ENCODE data around the gene TACR1.
"Not testable (repeated sequence)": the region's sequence is repeated elsewhere in the genome, so short reads cannot be mapped to it uniquely, and the experiment has no call there.

The TACR1 gene

GRCh38 chr2:75233965-75234364 is 34.6 kb upstream of the TACR1 start:
- no peak for DNase-seq (ENCODE audit: extremely low read depth, low read depth)
- TF ChIP-seq, protein P1, sequence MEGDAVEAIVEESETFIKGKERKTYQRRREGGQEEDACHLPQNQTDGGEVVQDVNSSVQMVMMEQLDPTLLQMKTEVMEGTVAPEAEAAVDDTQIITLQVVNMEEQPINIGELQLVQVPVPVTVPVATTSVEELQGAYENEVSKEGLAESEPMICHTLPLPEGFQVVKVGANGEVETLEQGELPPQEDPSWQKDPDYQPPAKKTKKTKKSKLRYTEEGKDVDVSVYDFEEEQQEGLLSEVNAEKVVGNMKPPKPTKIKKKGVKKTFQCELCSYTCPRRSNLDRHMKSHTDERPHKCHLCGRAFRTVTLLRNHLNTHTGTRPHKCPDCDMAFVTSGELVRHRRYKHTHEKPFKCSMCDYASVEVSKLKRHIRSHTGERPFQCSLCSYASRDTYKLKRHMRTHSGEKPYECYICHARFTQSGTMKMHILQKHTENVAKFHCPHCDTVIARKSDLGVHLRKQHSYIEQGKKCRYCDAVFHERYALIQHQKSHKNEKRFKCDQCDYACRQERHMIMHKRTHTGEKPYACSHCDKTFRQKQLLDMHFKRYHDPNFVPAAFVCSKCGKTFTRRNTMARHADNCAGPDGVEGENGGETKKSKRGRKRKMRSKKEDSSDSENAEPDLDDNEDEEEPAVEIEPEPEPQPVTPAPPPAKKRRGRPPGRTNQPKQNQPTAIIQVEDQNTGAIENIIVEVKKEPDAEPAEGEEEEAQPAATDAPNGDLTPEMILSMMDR (IDR thresholded peaks at IDR 0.05; ENCODE audit: low read depth, low read length), result no peak

DNA sequence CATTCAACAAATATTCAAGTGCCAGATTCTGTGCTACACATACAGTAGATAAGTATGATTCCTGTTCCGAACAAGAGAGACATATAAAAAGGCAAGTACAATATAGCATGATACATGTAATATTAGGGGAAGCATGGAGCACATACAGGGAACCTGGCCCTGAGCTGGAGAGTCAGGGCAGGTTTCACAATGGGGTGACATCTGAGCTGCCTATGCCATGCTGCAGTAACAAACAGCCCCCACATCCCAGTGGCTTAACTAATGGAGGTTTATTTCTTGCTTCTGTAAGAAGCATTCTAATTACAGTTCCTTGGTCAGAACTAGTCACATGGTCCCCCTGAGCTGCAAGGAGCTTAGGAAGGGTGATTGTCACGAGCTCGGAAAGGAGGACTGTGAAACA is 27.3 kb upstream of the TACR1 start:
- TF ChIP-seq, protein P1 (IDR thresholded peaks at IDR 0.05; ENCODE audit: low read depth, low read length), result no peak
- no peak for DNase-seq (ENCODE audit: extremely low read depth, low read depth)

GRCh38 chr2:75226099-75226498 is 26.8 kb upstream of the TACR1 start:
- TF ChIP-seq, protein P1 (IDR thresholded peaks at IDR 0.05; ENCODE audit: low read depth, low read length), result no peak
- no peak for DNase-seq (ENCODE audit: extremely low read depth, low read depth)

DNA sequence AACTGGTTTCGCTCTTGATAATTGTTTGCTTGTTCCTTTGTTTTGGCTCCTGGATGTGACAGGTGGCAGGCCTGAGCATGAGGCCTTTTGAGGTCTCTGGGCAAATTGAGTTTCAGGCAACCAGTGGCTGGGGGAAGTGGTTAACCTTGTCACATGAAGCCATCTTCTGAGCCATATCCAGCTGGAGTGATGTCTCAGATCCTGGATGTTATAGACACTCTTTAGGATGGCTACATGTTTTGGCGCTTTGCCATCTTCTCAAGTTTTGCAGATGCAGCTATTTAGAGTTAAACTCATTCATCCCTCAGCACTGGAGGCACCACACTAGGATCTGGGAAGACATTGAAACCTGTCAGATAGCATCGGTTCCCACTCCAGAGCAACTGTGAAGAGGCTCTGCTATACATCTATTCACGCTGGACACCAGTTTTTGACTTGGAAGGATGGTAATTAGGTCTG is 25.3 kb upstream of the TACR1 start:
- no peak for DNase-seq (ENCODE audit: extremely low read depth, low read depth)
- TF ChIP-seq, protein P1 (IDR thresholded peaks at IDR 0.05; ENCODE audit: low read depth, low read length), result no peak

DNA sequence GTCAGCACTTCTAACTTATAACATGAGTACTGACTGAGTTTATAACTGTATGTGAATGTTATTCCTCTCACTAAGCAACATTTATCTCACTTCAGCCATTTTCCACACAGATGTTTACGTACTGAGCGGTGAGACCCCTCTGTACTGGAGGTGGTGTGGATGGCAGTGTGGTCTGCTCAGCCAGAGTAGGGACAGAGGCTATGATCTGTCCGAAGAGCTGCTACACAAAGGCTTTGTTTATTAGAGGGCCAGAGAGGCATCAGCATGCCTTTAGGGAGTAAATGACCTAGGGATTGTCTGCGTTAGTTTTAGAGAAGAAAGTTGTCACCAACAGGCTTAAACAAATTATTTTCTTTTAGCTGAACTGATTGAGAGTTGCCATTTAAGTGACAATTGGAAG is 23.2 kb upstream of the TACR1 start:
- DNase-seq (ENCODE audit: extremely low read depth, low read depth), result no peak
- TF ChIP-seq, protein P1 (IDR thresholded peaks at IDR 0.05; ENCODE audit: low read depth, low read length), result no peak

- TF ChIP-seq, protein P1 (IDR thresholded peaks at IDR 0.05; ENCODE audit: low read depth, low read length), result no peak
- DNase-seq (ENCODE audit: extremely low read depth, low read depth), result no peak
Measured at GRCh38 chr2:75221862-75222261, 22.5 kb upstream of the TACR1 start.

- not testable (repeated sequence) for DNase-seq (ENCODE audit: extremely low read depth, low read depth)
Measured at GRCh38 chr2:75219213-75219612, 19.9 kb upstream of the TACR1 start.

DNA sequence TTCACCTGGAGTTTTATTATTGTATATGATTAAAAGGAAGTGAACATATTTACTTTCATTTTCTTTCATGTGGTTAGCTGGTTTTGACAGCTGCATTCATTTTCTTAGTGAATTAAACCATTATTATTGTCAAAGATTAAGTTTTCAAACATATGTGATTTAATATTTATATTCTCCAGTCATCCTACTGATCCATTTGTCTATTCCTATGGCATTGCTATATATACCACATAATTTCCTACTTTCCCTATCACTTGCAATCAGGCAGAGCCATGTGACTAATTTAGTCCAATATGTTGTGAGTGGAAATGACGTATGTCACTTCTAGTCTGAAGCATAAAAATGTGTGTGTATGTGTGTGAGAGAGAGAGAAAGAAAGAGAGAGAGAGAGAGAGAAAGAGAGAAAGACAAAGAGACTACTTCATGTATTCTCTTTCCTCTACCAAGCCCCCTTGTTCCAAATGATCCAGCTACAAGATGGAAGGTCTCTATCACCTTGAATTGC is 12.0 kb upstream of the TACR1 start:
- no peak for DNase-seq (ENCODE audit: extremely low read depth, low read depth)
- TF ChIP-seq, protein P1 (IDR thresholded peaks at IDR 0.05; ENCODE audit: low read depth, low read length), result no peak
